Liver (tissue), 9 donors: Measurements from ENCODE around the gene SH3GL1. TPM values are rescaled to one million over a fixed set of nuclear protein-coding genes. Genes with fewer than 3 reads are reported as not detected.
A peak's percentile ranks its signal among the peaks of the same experiment; 100 is the strongest.

Source experiments
- DNase-seq: peaks from one replicate; pipeline ENCODE4 v3.0.0-alpha.2; 2017; ENCODE audit warnings: low spot score
- H3K27ac ChIP-seq, 2 donors: one replicate each; pipeline ENCODE4 v1.7.0; 2013; ENCODE audit warnings: inconsistent platforms in 2 of 2, low read length in 2 of 2, control low read depth in 1 of 2, low read depth in 1 of 2, mild to moderate bottlenecking in 1 of 2
- H3K27me3 ChIP-seq, 4 donors: one replicate each; pipeline versions ENCODE4 v1.6.1 to v1.7.0; 2013; ENCODE audit warnings: low read length in 3 of 4, inconsistent platforms in 1 of 4, mild to moderate bottlenecking in 1 of 4, moderate library complexity in 1 of 4; ENCODE audit not compliant: control insufficient read depth in 4 of 4, insufficient read depth in 4 of 4
- H3K36me3 ChIP-seq, 4 donors: one replicate each; pipeline versions ENCODE4 v1.6.1 to v1.7.0; 2013; ENCODE audit warnings: low read length in 3 of 4, mild to moderate bottlenecking in 3 of 4, low read depth in 1 of 4, moderate library complexity in 1 of 4; ENCODE audit not compliant: control insufficient read depth in 4 of 4, insufficient read depth in 3 of 4
- H3K4me1 ChIP-seq, 4 donors: one replicate each; pipeline versions ENCODE4 v1.6.1 to v1.7.0; 2013; ENCODE audit warnings: low read length in 3 of 4, mild to moderate bottlenecking in 3 of 4, moderate library complexity in 1 of 4; ENCODE audit not compliant: control insufficient read depth in 4 of 4, insufficient read depth in 4 of 4
- H3K4me3 ChIP-seq, 3 donors: one replicate each; pipeline versions ENCODE4 v1.6.1 to v1.7.0; 2013; ENCODE audit warnings: low read length in 3 of 3, control low read depth in 1 of 3, low read depth in 1 of 3, mild to moderate bottlenecking in 1 of 3
- H3K9ac ChIP-seq, 2 donors: one replicate each; pipeline ENCODE4 v1.7.0; 2013; ENCODE audit warnings: low read length in 2 of 2, mild to moderate bottlenecking in 2 of 2, moderate library complexity in 2 of 2, control low read depth in 1 of 2, low read depth in 1 of 2
- H3K9me3 ChIP-seq, 4 donors: one replicate each; pipeline versions ENCODE4 v1.6.1 to v1.7.0; 2013; ENCODE audit warnings: low read length in 3 of 4; ENCODE audit not compliant: control insufficient read depth in 4 of 4
- ATF3 ChIP-seq: IDR thresholded peaks from 2 replicates; pipeline ENCODE4 v1.6.1; 2016; ENCODE audit warnings: antibody characterized with exemption
- CTCF ChIP-seq: fragments of 150-350 bp; IDR thresholded peaks from 2 replicates; pipeline ENCODE4 v1.5.1; 2017; ENCODE audit warnings: improper control_type of control experiment, low read depth, low read length; ENCODE audit not compliant: missing input control
- FOXA1 ChIP-seq: IDR thresholded peaks from 2 replicates; pipeline ENCODE4 v1.6.1; 2016; ENCODE audit warnings: antibody characterized with exemption
- GABPA ChIP-seq, 2 donors: IDR thresholded peaks in 1 of 2; conservative IDR thresholded peaks in 1 of 2; 2 replicates each; pipeline ENCODE4 v1.6.1; 2016; ENCODE audit warnings: antibody characterized with exemption in 2 of 2, mild to moderate bottlenecking in 1 of 2, moderate library complexity in 1 of 2
- HNF4G ChIP-seq: IDR thresholded peaks from 2 replicates; pipeline ENCODE4 v1.6.1; 2016; ENCODE audit warnings: antibody characterized with exemption
- JUND ChIP-seq, 2 donors: IDR thresholded peaks; 2 replicates each; pipeline ENCODE4 v1.6.1; 2016; ENCODE audit warnings: antibody characterized with exemption in 2 of 2
- MAX ChIP-seq: IDR thresholded peaks from 2 replicates; pipeline ENCODE4 v1.6.1; 2016; ENCODE audit warnings: antibody characterized with exemption
- NR2F2 ChIP-seq: IDR thresholded peaks from 2 replicates; pipeline ENCODE4 v1.6.1; 2016; ENCODE audit warnings: antibody characterized with exemption
- RAD21 ChIP-seq, 2 donors: IDR thresholded peaks; 2 replicates each; pipeline ENCODE4 v1.6.1; 2016; ENCODE audit warnings: antibody characterized with exemption in 2 of 2, mild to moderate bottlenecking in 2 of 2
- REST ChIP-seq: IDR thresholded peaks from 2 replicates; pipeline ENCODE4 v1.6.1; 2016; ENCODE audit warnings: antibody characterized with exemption, mild to moderate bottlenecking
- RXRA ChIP-seq, 2 donors: IDR thresholded peaks; 2 replicates each; pipeline ENCODE4 v1.6.1; 2017 to 2018; ENCODE audit warnings: antibody characterized with exemption in 2 of 2, mild to moderate bottlenecking in 1 of 2
- SP1 ChIP-seq: IDR thresholded peaks from 2 replicates; pipeline ENCODE4 v1.6.1; 2018; ENCODE audit warnings: antibody characterized with exemption, mild to moderate bottlenecking
- TAF1 ChIP-seq: conservative IDR thresholded peaks from 2 replicates; pipeline ENCODE4 v1.6.1; 2016; ENCODE audit warnings: antibody characterized with exemption, mild to moderate bottlenecking
- YY1 ChIP-seq: IDR thresholded peaks from 2 replicates; pipeline ENCODE4 v1.6.1; 2016; ENCODE audit warnings: antibody characterized with exemption, mild to moderate bottlenecking
- ZBTB33 ChIP-seq: IDR thresholded peaks from 2 replicates; pipeline ENCODE4 v1.6.1; 2016; ENCODE audit warnings: antibody characterized with exemption
- WGBS: extraction: QIAGEN DNeasy Blood & Tissue Kit; methylation state at CpG from one replicate; pipeline ENCODE4 v1.1.7; 2013; 5-methylcytosine and 5-hydroxymethylcytosine counted together
- polyA plus RNA-seq, 2 donors: library from polyadenylated mRNA; stranded (reverse) in 1 of 2; unstranded in 1 of 2; fragments of 200-250 nt in 1 of 2; fragments of >200 nt in 1 of 2; fragmentation: Nextera tagmentation in 1 of 2; extraction: Ambion mirVana in 1 of 2; gene quantifications; one replicate each; pipeline versions ENCODE4 v1.2.1 to v1.2.3, GENCODE V29; 2013 to 2015
- total RNA-seq, 2 donors: library from RNA; depleted of rRNA; stranded (reverse); fragments of >200 nt; gene quantifications; one replicate each; pipeline ENCODE4 v1.2.3, GENCODE V29; 2014
- donor health status: healthy.
- donor health status: healthy.
- donor health status: healthy.
- donor health status: healthy.
- donor health status: healthy.

The SH3GL1 gene
- total and polyA plus RNA-seq, 4 donors: 16.5 to 27.8 (median 18.2) TPM

GRCh38 chr19:4316956-4317355, 83.4 kb downstream of the SH3GL1 start:
- WGBS: 92% methylated on average over 9 of the region's 9 CpGs
- peaks cover 0 to 5% (median 5%) of the 10 kb centered on the region in 4 donors for H3K4me1 ChIP-seq
- no peak overlapping the region for H3K27ac ChIP-seq
- TF ChIP-seq CTCF: no peak
- no peak for TF ChIP-seq RXRA (IDR thresholded peaks at IDR 0.05)
- no peak for TF ChIP-seq MAX
- no peak for TF ChIP-seq TAF1
- no peak for TF ChIP-seq YY1
- no peak for TF ChIP-seq RAD21 (IDR thresholded peaks at IDR 0.05)
- no peak for TF ChIP-seq HNF4G
- TF ChIP-seq SP1: no peak
- no peak for TF ChIP-seq GABPA (IDR thresholded peaks at IDR 0.05 in 1 of 2, conservative IDR thresholded peaks at IDR 0.05 in 1 of 2)
- no peak for TF ChIP-seq REST
- no peak for TF ChIP-seq JUND (IDR thresholded peaks at IDR 0.05)
- TF ChIP-seq FOXA1: no peak
- TF ChIP-seq ATF3: no peak
- no peak for TF ChIP-seq NR2F2
- TF ChIP-seq ZBTB33: no peak
- H3K9me3 ChIP-seq: peaks cover 0 to 3% (median 0%) of the 10 kb centered on the region in 4 donors
- no peak for DNase-seq
- no peaks in the 10 kb centered on the region for H3K27me3 ChIP-seq
- no peaks in the 10 kb centered on the region for H3K36me3 ChIP-seq
- no peak overlapping the region for H3K9ac ChIP-seq
- H3K4me3 ChIP-seq: no peak overlapping the region

- WGBS: 16% methylated on average over 12 of the region's 12 CpGs
- no peaks in the 10 kb centered on the region for H3K9me3 ChIP-seq
- peak overlapping the region in 1 of 2 donors; percentile 31 for H3K27ac ChIP-seq
- H3K36me3 ChIP-seq: no peaks in the 10 kb centered on the region
- no peaks in the 10 kb centered on the region for H3K27me3 ChIP-seq
- peak overlapping the region in 2 of 3 donors; percentile 30 to 43 for H3K4me3 ChIP-seq
- peak overlapping the region in 1 of 2 donors; percentile 47 for H3K9ac ChIP-seq
- TF ChIP-seq HNF4G: no peak
- TF ChIP-seq RAD21 (IDR thresholded peaks at IDR 0.05): peak; percentile 6 to 18
- TF ChIP-seq CTCF: no peak
- H3K4me1 ChIP-seq: peaks cover 0 to 5% (median 5%) of the 10 kb centered on the region in 4 donors
- DNase-seq: no peak
Observed at GRCh38 chr19:4313847-4314490, 86.4 kb downstream of the SH3GL1 start.
